Ovary (tissue), 3 donors: ENCODE data around the gene PPCDC.

ENCODE experiments used
- EP300 ChIP-seq: sonication (generic); formaldehyde crosslinking; IDR thresholded peaks from one replicate; pipeline ENCODE4 v1.6.1; 2017; ENCODE audit warnings: antibody characterized with exemption
- POLR2A ChIP-seq: fragments of 450-650 bp; IDR thresholded peaks from one replicate; pipeline ENCODE4 v1.6.1; 2017; ENCODE audit warnings: antibody characterized with exemption, mild to moderate bottlenecking, moderate library complexity
- TF ChIP-seq, protein P1 (sequence below), 3 donors: fragments of 450-650 bp in 2 of 3; fragments of 200-600 bp in 1 of 3; IDR thresholded peaks; one replicate each; pipeline versions ENCODE4 v1.5.1 to v1.8.0; 2016 to 2022; ENCODE audit warnings: antibody characterized with exemption in 3 of 3, mild to moderate bottlenecking in 1 of 3
- donor health status: DM: no; HTN: no; CAD: no.

DNA sequence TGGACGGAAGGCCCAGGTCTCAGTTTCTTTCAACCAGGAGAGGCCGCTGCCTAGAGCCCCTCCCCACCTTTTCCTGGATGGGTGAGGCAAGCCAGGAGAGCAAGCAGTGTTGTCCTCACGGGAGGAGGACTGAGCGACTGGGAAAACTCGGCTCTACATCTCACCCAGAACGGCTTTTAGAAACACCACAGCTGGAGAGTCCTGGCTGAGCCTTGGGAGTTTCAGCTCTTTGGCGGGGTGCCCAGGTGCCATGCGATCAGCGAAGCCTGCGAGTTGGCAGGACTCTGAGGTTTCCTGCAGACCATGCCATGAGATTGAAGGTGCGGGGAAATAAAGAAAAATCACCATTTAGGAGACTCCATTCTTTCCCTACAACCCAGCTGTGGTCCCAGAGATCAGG is 26.0 kb downstream of the PPCDC start:
- no peak for TF ChIP-seq POLR2A
- TF ChIP-seq, protein P1, sequence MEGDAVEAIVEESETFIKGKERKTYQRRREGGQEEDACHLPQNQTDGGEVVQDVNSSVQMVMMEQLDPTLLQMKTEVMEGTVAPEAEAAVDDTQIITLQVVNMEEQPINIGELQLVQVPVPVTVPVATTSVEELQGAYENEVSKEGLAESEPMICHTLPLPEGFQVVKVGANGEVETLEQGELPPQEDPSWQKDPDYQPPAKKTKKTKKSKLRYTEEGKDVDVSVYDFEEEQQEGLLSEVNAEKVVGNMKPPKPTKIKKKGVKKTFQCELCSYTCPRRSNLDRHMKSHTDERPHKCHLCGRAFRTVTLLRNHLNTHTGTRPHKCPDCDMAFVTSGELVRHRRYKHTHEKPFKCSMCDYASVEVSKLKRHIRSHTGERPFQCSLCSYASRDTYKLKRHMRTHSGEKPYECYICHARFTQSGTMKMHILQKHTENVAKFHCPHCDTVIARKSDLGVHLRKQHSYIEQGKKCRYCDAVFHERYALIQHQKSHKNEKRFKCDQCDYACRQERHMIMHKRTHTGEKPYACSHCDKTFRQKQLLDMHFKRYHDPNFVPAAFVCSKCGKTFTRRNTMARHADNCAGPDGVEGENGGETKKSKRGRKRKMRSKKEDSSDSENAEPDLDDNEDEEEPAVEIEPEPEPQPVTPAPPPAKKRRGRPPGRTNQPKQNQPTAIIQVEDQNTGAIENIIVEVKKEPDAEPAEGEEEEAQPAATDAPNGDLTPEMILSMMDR (IDR thresholded peaks at IDR 0.05): no peak
- no peak for TF ChIP-seq EP300
